Memory B cell (primary cell): ENCODE results near the gene TACC2.
A peak's percentile ranks its signal among the peaks of the same experiment; 100 is the strongest.
"Not testable (repeated sequence)": the region's sequence is repeated elsewhere in the genome, so short reads cannot be mapped to it uniquely, and the experiment has no call there.

ENCODE experiments used
- ATAC-seq: fragments of 150-1000 bp; cut with Tn5 transposase; 2 replicates; pipeline ENCODE4 v1.10.0; 2021; ENCODE audit warnings: low read depth, mild to moderate bottlenecking, moderate library complexity
- DNase-seq, 2 donors: peaks; one replicate each; pipeline ENCODE4 v3.0.0; 2022; ENCODE audit warnings: low spot score in 2 of 2
- H3K27ac Mint-ChIP-seq: one replicate; pipeline ENCODE4 v1.8.0; 2022; ENCODE audit warnings: mild to moderate bottlenecking, moderate library complexity, mixed read lengths
- H3K27me3 Mint-ChIP-seq: one replicate; pipeline ENCODE4 v1.8.0; 2022; ENCODE audit warnings: mixed read lengths
- H3K36me3 Mint-ChIP-seq: one replicate; pipeline ENCODE4 v1.8.0; 2022; ENCODE audit warnings: mild to moderate bottlenecking, mixed read lengths
- H3K4me1 Mint-ChIP-seq: one replicate; pipeline ENCODE4 v1.8.0; 2022; ENCODE audit warnings: mixed read lengths
- H3K4me3 Mint-ChIP-seq: one replicate; pipeline ENCODE4 v1.8.0; 2022; ENCODE audit warnings: mild to moderate bottlenecking, moderate library complexity, mixed read lengths
- H3K9me3 Mint-ChIP-seq: one replicate; pipeline ENCODE4 v1.8.0; 2022; ENCODE audit warnings: mixed read lengths

Gene TACC2

GRCh38 chr10:121969086-121969485 is 19.9 kb upstream of the TACC2 start:
- not testable (repeated sequence) for H3K9me3 Mint-ChIP-seq, H3K27me3 Mint-ChIP-seq, H3K27ac Mint-ChIP-seq, DNase-seq, ATAC-seq, H3K4me3 Mint-ChIP-seq
- H3K4me1 Mint-ChIP-seq, result peaks cover 10% of the 10 kb centered on the region
- peaks cover 11% of the 10 kb centered on the region for H3K36me3 Mint-ChIP-seq

GRCh38 chr10:121974019-121974534 is 14.9 kb upstream of the TACC2 start:
- Mint-ChIP-seq H3K27ac (no peak overlapping the region), H3K36me3 (peaks cover 6% of the 10 kb centered on the region), H3K4me3 (peak overlapping the region; percentile 75), H3K4me1 (peaks cover 13% of the 10 kb centered on the region), H3K27me3 (no peaks in the 10 kb centered on the region), H3K9me3 (no peaks in the 10 kb centered on the region)
- DNase-seq (no peak), ATAC-seq (peak; percentile 23)

GRCh38 chr10:121974535-121975294 is 14.2 kb upstream of the TACC2 start, which contains the start of gene NSMCE4A:
Gene NSMCE4A (minus strand): TSS chr10:121975217. CDS start chr10:121975165, 52 bp downstream.
- no peaks in the 10 kb centered on the region for H3K27me3 Mint-ChIP-seq
- H3K27ac Mint-ChIP-seq, result no peak within 1 kb of the TSS
- peaks cover 13% of the 10 kb centered on the region for H3K4me1 Mint-ChIP-seq
- no peaks in the 10 kb centered on the region for H3K9me3 Mint-ChIP-seq
- H3K4me3 Mint-ChIP-seq, result peak within 1 kb of the TSS; percentile 75
- H3K36me3 Mint-ChIP-seq, result peaks cover 6% of the 10 kb centered on the region
- ATAC-seq (peak; percentile 83), DNase-seq (peak; percentile 58 to 63)

GRCh38 chr10:121975295-121976086 is 13.5 kb upstream of the TACC2 start:
- no peaks in the 10 kb centered on the region for H3K9me3 Mint-ChIP-seq
- no peak overlapping the region for H3K27ac Mint-ChIP-seq
- no peak for DNase-seq
- no peaks in the 10 kb centered on the region for H3K27me3 Mint-ChIP-seq
- peak overlapping the region; percentile 75 for H3K4me3 Mint-ChIP-seq
- H3K4me1 Mint-ChIP-seq, result peaks cover 13% of the 10 kb centered on the region
- H3K36me3 Mint-ChIP-seq, result peaks cover 6% of the 10 kb centered on the region
- ATAC-seq, result no peak

GRCh38 chr10:121976607-121977006 is 12.4 kb upstream of the TACC2 start:
- Mint-ChIP-seq H3K4me1 (peaks cover 13% of the 10 kb centered on the region), H3K27me3 (no peaks in the 10 kb centered on the region), H3K27ac (no peak overlapping the region), H3K9me3 (no peaks in the 10 kb centered on the region), H3K36me3 (peaks cover 6% of the 10 kb centered on the region), H3K4me3 (no peak overlapping the region)
- DNase-seq, result no peak
- ATAC-seq, result no peak

- Mint-ChIP-seq H3K27ac (no peak overlapping the region), H3K4me1 (peaks cover 4% of the 10 kb centered on the region), H3K4me3 (no peak overlapping the region), H3K9me3 (no peaks in the 10 kb centered on the region), H3K36me3 (no peaks in the 10 kb centered on the region), H3K27me3 (no peaks in the 10 kb centered on the region)
- ATAC-seq, result no peak
- no peak for DNase-seq
These were observed 10.5 kb upstream of the TACC2 start for GRCh38 chr10:121978511-121978910.

- Mint-ChIP-seq H3K9me3 (peaks cover 8% of the 10 kb centered on the region), H3K27ac (no peak overlapping the region), H3K4me1 (no peaks in the 10 kb centered on the region), H3K36me3 (peaks cover 8% of the 10 kb centered on the region), H3K4me3 (no peak overlapping the region), H3K27me3 (no peaks in the 10 kb centered on the region)
- DNase-seq (no peak), ATAC-seq (no peak)
These were observed 7.6 kb upstream of the TACC2 start for GRCh38 chr10:121981346-121981745.

GRCh38 chr10:121983852-121984251 is 5.1 kb upstream of the TACC2 start:
- Mint-ChIP-seq H3K9me3 (peaks cover 10% of the 10 kb centered on the region), H3K4me3 (no peak overlapping the region), H3K36me3 (peaks cover 8% of the 10 kb centered on the region), H3K27me3 (peaks cover under 1% of the 10 kb centered on the region), H3K4me1 (no peaks in the 10 kb centered on the region), H3K27ac (no peak overlapping the region)
- DNase-seq (no peak), ATAC-seq (no peak)

GRCh38 chr10:121984463-121984862 is 4.5 kb upstream of the TACC2 start:
- no peaks in the 10 kb centered on the region for H3K4me1 Mint-ChIP-seq
- ATAC-seq (no peak), DNase-seq (no peak)
- H3K27me3 Mint-ChIP-seq, result peaks cover 1% of the 10 kb centered on the region
- peaks cover 8% of the 10 kb centered on the region for H3K36me3 Mint-ChIP-seq
- no peak overlapping the region for H3K4me3 Mint-ChIP-seq
- H3K27ac Mint-ChIP-seq, result no peak overlapping the region
- peaks cover 11% of the 10 kb centered on the region for H3K9me3 Mint-ChIP-seq

GRCh38 chr10:121990015-121990677 is 1.2 kb downstream of the TACC2 start:
- peaks cover 10% of the 10 kb centered on the region for H3K27me3 Mint-ChIP-seq
- peaks cover 2% of the 10 kb centered on the region for H3K36me3 Mint-ChIP-seq
- H3K9me3 Mint-ChIP-seq, result peaks cover 3% of the 10 kb centered on the region
- DNase-seq (no peak), ATAC-seq (no peak)
- peaks cover 4% of the 10 kb centered on the region for H3K4me1 Mint-ChIP-seq
- H3K27ac Mint-ChIP-seq, result no peak overlapping the region
- no peak overlapping the region for H3K4me3 Mint-ChIP-seq

GRCh38 chr10:121991727-121992126 is 2.8 kb downstream of the TACC2 start:
- not testable (repeated sequence) for H3K4me3 Mint-ChIP-seq, ATAC-seq
- peaks cover 15% of the 10 kb centered on the region for H3K27me3 Mint-ChIP-seq

GRCh38 chr10:121994429-121994941 is 5.5 kb downstream of the TACC2 start:
- ATAC-seq (no peak), DNase-seq (no peak)
- H3K27me3 Mint-ChIP-seq, result peaks cover 20% of the 10 kb centered on the region
- H3K36me3 Mint-ChIP-seq, result peaks cover 2% of the 10 kb centered on the region
- no peaks in the 10 kb centered on the region for H3K9me3 Mint-ChIP-seq
- no peak overlapping the region for H3K27ac Mint-ChIP-seq
- H3K4me1 Mint-ChIP-seq, result peaks cover 4% of the 10 kb centered on the region
- no peak overlapping the region for H3K4me3 Mint-ChIP-seq

More at GRCh38 chr10:121991727-121992126, 2.8 kb downstream of the TACC2 start:
- H3K36me3 Mint-ChIP-seq, DNase-seq, H3K9me3 Mint-ChIP-seq, H3K27ac Mint-ChIP-seq, H3K4me1 Mint-ChIP-seq: not testable (repeated sequence)

GRCh38 chr10:121998462-121998861 is 9.5 kb downstream of the TACC2 start:
- ATAC-seq (no peak), DNase-seq (no peak)
- Mint-ChIP-seq H3K27me3 (peaks cover 12% of the 10 kb centered on the region), H3K36me3 (no peaks in the 10 kb centered on the region), H3K4me3 (no peak overlapping the region), H3K9me3 (peaks cover 19% of the 10 kb centered on the region), H3K27ac (no peak overlapping the region), H3K4me1 (no peaks in the 10 kb centered on the region)
